Activated CD4-positive, alpha-beta T cell treated with anti-CD3 and anti-CD28 coated beads for 1 hour (primary cell): ENCODE data around the gene MORN1.

ENCODE experiments used
- DNase-seq: peaks from one replicate; pipeline ENCODE4 v3.0.0-alpha.2; 2020

Gene MORN1

DNA sequence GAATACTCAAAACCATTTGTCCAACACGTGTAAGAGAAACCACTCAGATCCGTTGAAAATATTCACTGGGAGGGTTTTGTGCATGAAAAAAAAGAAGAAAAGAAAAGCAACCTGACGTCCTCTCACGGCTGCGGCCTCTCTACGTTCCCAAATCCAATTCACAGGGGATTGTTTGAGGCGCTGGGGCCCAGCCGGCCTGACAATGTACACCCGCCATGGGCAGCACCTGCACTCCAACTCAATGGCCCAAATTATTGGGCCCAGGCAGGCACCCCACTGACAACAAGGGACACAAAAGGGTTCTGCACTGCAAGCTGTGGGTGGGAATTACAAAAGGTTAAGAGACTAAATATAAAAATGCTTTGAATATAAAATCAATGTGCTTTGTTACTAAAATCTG, 41.5 kb downstream of the MORN1 start:
- DNase-seq = no peak

DNA sequence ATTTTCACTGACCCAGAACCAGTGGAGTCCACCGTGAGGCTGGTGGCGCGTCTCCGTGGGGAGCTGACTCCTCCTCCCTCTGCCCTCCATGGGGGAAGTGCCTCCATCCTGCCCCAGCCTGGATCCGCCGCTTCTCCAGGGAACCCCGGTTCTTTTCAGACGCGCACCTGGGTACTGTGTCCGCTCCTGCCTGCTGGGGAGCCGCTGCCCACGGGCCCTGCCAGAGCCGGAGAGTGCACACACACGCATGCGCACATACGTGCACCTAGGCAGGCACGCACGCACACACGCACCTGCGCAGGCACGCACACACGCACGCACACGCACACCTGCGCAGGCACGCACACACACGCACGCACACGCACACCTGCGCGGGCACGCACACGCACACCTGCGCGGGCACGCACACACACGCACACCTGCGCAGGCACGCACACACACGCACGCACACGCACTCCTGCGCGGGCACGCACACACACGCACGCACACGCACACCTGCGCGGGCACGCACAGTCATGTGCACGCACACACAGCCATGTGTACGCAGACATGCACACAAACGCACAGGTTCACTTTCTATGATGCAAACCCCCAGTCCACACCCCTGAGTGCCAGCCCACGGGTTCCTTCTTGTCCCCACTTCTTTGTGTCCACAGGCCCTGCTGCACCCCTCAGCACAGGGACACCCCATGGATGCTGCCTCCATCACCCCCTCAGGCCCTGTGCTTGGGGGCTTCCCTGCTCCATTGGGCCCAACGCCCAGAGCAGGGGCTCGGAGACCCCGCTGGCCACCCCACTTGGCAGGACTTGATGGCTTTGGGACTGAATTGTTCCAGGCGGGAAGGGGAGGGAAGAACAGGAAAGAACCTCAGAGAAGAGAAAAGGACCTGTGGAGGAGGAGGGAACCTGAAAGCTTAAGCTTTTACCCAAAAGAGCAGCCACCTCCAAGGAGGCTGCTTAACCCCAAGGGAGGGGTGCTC, 42.7 kb downstream of the MORN1 start:
- DNase-seq = no peak

DNA sequence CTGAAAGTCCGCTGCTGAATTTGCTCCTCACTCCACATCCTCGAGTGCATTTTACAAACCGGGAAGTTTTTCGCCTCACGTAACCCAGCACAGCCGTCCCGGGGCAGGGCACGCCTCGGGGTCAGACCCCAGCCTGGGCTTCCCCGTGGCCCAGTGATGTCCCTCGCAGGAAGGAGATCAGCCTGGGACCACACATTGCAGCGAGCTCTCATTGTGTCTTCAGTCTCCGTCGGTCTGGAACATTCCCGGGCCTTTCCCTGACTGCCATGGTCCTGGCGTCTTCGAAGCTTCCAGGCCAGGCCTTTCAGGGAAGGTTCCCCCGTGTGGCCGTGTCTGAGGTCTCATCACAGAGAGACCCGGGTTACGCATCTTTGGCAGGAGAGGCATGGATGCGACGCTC, 43.5 kb downstream of the MORN1 start:
- DNase-seq = no peak

DNA sequence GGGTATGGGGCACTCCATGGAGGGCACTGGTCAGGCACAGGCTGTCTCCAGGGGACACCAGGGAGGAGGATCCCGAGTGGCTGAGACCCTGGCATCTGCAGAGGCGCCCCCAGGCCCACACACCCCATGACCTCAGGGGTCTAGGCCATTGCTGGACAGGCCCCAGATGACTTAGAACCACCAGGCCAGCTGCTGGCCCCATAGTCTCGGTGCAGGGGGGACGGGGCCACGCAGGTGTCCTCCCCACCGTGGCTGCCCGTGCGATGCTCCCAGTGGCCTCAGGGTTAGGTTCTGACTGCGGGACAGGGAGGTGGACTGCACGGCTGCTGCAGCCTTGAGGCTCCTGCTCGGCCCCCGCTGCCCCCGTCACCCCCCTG, 44.0 kb downstream of the MORN1 start:
- DNase-seq = no peak

DNA sequence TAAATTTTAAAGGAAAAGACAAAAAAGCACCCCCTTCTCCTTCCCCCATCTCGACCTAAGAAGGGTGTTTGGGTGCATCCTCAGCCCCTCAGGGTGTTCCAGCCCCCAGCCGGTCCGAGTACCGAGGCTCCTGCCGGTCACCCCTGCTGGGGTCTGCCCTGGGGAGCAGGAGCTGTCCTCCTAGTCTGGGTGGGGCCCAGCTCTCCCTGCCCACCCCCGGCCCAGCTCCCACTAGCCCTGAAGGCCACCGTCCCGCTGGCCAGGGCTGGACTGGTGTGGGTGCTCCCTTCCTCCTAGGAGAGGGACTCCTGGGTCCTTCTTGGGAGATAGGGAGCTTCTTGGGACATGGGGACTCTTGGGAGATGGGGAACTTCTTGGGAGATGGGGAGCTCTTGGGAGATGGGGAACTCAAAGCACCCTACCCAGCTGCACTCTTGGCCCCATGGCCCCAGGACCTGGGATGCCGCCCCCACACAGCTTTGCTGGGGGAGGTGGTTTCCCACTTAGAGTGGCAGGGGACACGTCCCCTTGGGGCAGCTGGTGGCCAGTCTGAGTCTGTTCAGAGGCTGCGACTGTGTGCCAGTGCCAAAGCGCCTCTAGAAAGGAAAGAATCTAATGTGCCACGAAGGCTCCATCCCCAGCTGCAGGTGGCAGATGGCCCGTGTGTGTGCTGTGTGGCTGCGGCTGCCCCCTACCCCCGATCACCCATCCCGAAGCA, 44.5 kb downstream of the MORN1 start:
- no peak for DNase-seq

- DNase-seq = no peak
These were observed 45.9 kb downstream of the MORN1 start for GRCh38 chr1:2345297-2346075.

- no peak for DNase-seq
These were observed 46.5 kb downstream of the MORN1 start for GRCh38 chr1:2344744-2345296.

- no peak for DNase-seq
These were observed 47.2 kb downstream of the MORN1 start for GRCh38 chr1:2344121-2344681.

- DNase-seq = no peak
These were observed 48.1 kb downstream of the MORN1 start for GRCh38 chr1:2343023-2343935.

DNA sequence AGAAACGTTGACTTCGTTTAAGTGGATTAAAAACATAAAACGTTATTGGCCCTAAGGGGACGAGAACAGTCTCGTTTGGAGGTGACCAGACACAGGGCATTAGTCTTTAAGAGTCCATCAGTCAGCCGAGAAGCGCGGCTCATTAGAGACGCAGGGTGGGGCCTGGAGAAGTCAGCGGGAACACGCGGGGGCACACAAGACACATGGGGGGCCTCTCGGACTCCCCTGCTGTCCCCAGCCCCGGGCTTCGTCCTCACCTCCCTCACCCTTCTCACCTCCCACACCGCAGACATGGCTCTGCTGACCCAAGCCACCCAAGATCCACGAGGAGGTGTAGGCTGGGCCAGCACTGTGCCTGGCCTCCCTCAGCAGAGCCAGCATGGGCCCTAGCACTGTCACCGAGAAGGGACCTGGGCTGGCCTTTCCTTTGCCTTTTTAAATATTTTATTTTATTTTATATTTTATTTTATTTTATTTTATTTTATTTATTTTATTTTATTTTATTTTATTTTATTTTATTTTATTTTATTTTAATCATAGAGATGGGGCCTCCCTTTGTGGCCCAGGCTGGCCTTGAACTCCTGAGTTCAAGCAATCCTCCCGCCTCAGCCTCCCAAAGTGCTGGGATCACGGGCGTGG, 48.9 kb downstream of the MORN1 start:
- no peak for DNase-seq

DNA sequence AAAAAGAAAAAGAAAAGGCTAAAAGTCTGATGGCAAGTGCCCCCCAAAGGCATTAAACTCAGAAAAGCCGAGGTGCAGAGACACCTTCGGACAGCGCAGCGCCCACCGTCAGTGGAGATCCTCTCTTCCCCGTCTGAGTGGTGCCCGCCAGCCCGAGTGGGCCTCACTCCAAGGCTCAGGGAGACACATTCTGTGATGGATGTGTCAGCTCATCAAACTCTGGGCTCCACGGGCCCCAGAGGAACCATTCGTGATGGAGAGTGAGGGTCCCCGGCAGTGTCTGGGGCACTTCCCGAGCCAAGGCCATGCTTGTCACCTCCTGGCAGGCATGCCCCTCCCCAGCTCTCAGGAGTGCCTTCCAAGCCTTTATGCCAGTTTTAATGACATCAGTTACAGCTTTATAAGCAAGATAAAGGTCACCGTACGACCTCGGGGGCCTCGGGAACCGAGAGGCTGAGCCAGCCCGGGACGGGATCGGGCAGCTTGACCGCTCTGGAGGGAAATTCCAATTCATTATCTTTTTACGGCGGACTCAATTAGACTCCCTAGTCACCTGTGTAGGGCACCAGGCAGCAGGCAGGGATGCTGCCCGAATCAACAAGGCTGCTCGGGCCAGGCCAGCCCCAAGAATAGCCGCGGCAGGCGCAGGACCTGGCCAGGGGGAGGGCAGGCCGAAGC, 49.5 kb downstream of the MORN1 start:
- DNase-seq = no peak

- DNase-seq = no peak
These were observed 50.5 kb downstream of the MORN1 start for GRCh38 chr1:2340918-2341254.

DNA sequence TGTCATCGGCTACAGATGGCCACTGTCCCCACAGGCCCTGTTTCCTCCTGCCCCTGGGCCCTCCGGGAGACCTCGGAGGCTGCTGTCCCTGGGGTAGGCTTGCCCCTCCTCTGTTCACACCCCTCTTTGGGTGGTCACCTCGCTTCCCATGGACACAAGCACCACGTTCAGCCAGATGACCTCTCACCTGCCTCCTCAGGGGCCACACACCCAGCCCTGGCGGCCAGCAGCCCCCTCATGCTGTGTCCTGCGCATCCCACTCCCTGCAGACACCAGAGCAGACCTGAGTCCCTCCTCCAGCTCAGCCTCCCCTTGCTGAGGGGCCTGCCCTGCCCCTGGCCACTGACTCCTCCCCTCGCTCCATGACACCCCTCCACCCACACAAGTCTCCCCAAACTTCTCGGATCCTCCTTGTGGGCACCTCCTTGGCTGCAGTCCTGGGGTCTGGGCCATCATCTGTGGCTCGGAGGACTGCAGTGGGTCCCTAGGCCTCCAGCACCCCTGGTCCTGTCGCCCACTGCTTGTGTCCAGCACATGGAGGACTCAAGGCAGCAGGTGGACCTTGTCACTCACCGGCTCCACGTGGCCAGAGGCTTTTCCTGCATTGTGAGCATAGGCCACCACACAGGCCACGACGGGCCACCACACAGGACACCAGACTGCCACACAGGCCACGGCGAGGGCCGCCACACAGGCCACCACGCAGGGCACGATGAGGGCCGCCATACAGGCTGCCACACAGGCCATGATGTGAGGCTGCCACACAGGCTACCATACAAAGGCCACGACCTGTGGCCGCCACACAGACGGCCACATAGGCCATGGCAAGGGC, 51.1 kb downstream of the MORN1 start:
- DNase-seq = no peak

DNA sequence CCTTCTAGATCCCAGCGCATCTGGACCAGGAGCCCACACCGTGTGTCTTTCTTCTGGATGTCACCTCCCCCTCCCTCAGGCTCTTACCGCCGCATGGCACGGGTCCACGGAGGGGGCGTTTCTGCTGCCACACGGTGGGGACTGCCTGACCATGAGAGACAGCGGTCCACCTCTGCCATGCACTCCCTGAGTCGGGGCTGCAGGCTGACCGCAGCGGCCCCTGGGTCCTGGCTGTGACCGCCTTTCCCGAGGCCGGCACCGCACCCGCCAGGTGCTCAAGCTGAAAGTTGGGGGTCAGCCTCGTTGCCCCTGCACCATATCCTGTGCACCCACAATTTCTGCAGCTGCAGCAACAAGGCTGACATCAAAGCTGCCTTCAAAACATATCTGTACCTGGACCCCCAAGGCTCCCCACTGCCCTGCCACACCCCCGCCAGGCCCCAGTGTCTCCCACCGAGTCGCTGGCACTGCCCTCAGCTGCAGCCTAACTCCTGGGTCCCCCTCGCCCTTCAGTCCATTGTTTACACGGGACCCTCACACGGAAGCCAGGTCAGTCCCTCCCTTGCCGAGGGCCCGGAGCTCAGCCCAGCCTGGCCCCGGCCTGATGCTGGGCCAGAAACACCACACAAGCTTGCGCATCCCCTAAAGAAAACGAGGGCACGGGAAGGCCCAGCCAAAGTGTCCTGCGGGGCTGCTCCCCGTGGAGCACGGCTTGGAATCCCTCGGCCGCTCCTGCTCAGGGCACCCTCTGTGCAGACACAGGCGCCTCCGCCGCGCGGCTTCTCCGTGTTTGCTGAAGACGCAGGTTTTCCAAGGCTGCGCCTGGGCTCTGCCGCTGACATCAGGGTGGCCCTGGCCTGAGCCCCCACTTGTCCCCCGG, 51.9 kb downstream of the MORN1 start:
- DNase-seq = no peak

DNA sequence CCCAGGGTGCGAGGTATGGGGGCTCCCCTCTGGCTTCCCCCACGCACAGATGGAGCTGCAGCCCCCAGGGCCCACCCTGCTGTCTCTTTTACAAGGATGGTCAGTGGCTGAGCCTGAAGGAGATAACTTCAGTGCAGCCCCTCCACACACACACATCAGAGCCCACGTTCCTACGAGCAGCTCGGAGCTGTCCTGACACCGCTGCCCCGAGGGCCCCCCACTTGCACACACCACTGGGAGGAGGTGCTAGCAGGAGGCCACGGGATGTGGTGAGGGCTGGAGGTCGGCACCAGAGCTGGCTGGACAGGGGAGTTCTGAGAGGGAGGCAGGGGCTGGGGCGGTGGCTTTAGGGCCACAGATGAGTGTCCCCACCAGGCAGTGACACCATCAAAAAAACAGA, 53.9 kb downstream of the MORN1 start:
- no peak for DNase-seq

- no peak for DNase-seq
These were observed 54.3 kb downstream of the MORN1 start for GRCh38 chr1:2337081-2337480.

DNA sequence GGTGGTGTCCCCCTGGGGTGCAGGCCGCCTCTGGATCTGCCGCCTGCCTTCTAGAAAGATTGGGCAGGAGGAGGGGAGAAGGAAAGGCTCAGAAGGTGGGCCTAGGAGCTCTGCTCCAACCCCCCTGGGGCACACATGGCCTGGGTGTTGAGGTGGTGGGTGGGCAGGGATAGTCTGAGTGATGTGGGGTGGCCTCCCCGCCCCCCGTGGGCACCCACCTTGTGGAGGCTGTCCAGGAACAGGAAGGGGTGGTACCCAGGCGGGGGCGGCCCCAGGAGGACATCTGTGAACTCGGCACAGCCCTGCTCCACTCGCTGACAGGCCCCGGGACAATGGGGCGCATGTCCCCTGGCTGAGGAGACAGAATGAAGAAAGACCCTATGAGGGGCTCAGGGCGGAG, 54.9 kb downstream of the MORN1 start:
- no peak for DNase-seq

GRCh38 chr1:2335721-2336455, 55.5 kb downstream of the MORN1 start:
- no peak for DNase-seq
